HG02973 (cell line): ENCODE data around the gene CDH3.
"Not testable (repeated sequence)": the region's sequence is repeated elsewhere in the genome, so short reads cannot be mapped to it uniquely, and the experiment has no call there.

Experiments used
- ATAC-seq: cut with Tn5 transposase; IDR thresholded peaks from one replicate; pipeline ENCODE4 v1.9.1; 2021; ENCODE audit warnings: moderate library complexity; ENCODE audit not compliant: unreplicated experiment

Gene CDH3

GRCh38 chr16:68698091-68698490 lies 53.0 kb downstream of the CDH3 start:
- ATAC-seq, result no peak

GRCh38 chr16:68700120-68700519 lies 55.0 kb downstream of the CDH3 start:
- no peak for ATAC-seq

DNA sequence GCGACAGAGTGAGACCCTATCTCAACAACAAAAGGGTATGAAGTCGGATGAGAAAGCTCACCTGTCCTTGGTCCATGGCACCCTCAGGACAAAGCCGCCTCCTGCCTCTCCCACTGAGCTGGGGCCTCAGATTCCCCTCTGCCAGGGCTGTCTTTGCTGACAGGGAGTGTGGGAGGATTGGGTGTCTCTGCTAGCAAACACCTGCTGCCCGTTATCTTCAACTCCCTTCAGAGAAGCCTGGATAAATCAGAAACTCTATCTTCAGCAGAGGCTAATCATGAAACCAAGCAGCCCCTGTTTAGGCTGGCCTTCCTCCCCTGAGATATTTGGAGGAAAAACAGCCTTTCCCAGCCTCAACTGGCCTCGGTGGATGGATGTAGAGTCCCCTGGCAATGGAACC lies 55.7 kb downstream of the CDH3 start:
- ATAC-seq, result no peak

DNA sequence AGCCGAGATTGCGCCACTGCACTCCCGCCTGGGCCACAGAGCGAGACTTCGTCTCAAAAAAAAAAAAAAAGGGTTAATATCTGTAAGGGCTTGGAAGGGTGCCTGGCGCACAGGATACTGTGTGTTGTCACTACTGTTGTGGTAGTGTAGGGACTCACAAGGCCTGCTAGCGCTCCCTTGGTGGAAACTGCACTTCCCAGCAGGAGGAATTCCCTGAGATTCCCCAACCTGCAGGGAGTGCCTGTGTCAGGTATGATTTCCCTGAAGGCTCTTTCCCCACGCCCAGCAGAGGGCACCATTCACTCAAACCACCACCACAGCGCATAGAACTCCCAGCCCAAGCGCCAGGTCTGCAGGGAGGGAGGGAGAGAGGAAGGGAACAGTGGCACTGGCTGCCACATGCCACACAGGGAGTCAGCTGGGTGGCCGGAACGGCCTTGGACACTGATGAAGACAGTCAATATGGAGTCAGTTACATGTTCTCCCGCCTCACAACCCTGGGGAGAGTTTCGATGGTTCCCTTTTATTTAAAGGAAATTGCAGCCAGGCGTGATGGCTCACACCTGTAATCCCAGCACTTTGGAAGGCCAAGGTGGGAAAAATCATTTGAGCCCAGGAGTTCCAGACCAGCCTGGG lies 59.2 kb downstream of the CDH3 start:
- no peak for ATAC-seq

- ATAC-seq, result no peak
Observed at GRCh38 chr16:68707340-68708152, 62.4 kb downstream of the CDH3 start.

GRCh38 chr16:68710211-68710610 lies 65.1 kb downstream of the CDH3 start:
- ATAC-seq, result no peak

GRCh38 chr16:68711421-68712139 lies 66.5 kb downstream of the CDH3 start:
- no peak for ATAC-seq

DNA sequence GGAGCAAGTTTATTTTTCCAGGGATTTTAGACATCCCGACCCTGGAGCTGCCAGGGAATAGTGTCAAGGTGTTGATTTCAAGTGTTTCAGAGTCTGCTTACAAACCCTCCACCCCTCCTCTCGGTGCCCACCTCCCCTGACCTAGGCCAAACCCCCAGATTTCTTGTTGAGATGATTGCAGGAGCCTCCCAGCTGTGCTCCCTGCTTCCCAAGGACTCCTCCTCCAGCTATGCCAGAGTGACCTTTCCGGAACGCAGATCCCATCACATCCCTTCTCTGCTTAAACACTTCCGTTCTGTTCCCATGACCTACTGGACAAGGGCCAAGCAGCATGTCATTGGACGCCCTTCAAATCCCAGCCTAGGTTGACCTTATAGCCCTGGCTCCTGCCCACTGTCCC lies 68.3 kb downstream of the CDH3 start:
- ATAC-seq, result no peak

- ATAC-seq, result no peak
Observed at GRCh38 chr16:68715471-68715870, 70.4 kb downstream of the CDH3 start.

DNA sequence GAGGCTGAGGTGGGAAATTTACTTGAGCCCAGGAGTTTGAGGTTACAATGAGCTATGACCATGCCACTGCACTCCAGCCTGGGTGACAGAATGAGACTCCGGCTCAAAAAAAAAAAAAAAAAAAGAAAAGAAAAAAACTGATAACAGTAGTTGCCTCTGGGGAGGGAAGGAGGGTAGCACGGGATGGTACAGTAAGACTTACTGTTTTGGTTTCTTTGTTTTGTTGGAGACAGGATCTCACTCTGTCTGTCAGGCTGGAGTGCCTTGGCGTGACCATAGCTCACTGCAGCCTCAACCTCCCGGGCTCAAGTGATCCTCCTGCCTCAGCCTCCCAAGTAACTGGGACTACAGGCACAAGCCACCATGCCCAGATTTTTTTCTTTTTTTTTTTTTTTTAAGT lies 71.4 kb downstream of the CDH3 start:
- ATAC-seq, result not testable (repeated sequence)

GRCh38 chr16:68717684-68718083 lies 72.6 kb downstream of the CDH3 start:
- no peak for ATAC-seq

DNA sequence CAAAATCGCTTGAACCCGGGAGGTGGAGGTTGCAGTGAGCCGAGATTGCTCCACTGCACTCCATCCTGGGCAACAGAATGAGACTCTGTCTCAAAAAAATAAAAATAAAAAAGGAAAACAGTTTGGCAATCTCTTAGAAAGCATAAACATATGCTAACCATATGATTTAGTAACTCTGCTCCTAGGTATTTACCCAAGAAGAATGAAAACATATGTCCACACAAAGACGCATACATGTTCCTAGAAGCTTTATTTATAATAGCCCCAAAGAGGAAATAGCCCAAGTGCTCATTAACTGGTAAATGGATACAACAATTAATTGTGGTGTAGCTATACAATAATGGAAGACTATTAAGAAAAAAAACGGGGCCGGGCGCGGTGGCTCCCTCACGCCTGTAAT lies 73.5 kb downstream of the CDH3 start:
- ATAC-seq, result no peak

- no peak for ATAC-seq
Observed at GRCh38 chr16:68719993-68720489, 74.9 kb downstream of the CDH3 start.

GRCh38 chr16:68722119-68723024 lies 77.3 kb downstream of the CDH3 start:
- no peak for ATAC-seq

DNA sequence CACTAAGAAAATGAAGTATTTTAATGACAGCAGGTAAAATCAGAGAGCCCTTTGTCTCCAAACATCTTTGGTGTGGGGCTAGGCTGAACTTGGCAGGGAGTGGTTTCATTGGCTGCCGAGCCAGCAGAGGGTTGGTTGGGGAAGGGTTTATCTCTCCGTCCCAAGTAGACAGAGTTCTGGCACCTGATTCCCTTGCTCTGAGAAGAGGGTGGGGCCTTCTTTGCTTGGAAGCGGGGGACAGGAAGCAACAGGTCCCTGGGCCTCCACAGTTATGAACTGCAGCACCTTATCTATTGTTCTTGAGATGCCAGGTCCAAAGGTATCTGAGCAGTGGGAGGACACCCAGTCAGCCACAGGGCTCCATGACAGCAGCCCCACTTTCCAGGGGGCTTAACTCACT lies 79.7 kb downstream of the CDH3 start:
- no peak for ATAC-seq

- no peak for ATAC-seq
Observed at GRCh38 chr16:68728523-68728922, 83.4 kb downstream of the CDH3 start.

- ATAC-seq, result no peak
Observed at GRCh38 chr16:68731637-68732036, 86.5 kb downstream of the CDH3 start.

GRCh38 chr16:68732042-68732680 lies 87.1 kb downstream of the CDH3 start:
- ATAC-seq, result no peak

DNA sequence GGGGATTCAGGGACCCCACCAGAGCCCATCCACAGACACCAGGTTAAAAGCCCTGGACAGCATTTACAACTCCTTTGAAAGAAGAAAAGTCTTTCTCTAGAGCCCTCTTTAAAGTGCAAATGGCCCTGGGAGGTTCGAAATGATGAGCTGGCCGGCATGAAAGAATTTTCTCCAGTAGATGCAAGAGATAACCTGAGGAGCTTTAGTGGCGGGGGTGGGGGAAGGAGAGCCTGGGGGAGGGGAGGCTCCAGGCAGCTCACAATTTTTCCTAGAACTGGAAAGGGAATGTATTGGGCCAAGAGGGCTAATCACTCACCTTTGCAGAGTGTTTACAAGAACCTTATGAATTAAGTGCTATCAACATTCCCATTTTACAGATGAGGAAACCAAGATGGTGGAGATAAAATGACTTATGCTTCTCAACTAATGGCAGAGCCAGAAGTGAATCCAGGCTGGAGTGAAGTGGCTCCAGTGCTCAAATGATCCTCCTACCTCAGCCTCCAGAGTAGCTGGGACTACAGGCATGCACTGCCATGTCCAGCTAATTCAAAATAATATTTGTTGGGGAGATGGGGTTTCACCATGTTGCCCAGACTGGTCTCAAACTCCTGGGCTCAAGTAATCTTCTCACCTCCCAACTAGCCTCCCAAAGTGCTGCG lies 87.8 kb downstream of the CDH3 start:
- ATAC-seq, result no peak

- no peak for ATAC-seq
Observed at GRCh38 chr16:68733570-68733969, 88.5 kb downstream of the CDH3 start.
